ENCODE measurements around the gene GNAT2.

The GNAT2 gene

DNA sequence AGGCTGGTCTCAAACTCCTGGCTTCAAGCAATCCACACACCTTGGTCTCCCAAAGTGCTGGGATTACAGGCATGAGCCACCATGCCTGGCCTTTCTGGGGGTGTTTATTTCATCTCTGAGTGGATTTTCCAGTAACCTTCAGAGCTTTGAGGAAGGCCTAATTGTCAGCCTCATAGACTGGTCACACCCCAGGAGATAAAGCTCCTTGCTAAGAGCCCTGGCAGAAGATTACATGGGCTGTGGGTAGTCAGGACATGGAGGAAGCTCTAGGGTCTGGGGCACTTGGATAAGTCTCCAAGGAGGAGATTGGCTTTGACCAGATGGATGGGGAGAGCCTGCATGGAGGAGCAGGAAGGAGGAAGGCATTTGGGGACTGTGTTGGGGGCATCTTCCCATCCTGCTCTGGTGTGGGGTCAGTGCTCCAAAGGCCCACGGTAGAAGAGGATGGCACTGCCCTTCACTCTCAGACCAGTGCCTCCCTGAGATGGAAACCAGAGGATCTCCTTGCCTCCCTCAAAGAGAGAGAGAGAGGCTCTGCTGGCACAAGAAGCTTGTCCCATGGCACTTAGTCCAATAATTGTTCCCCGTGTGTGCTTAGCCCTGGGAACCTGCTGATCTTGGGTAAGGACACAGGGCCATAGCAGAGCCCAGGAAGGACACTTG is 21.8 kb upstream of the GNAT2 start:
- DNase-seq = no peak

- DNase-seq = peak; percentile 13
These were observed 21.0 kb upstream of the GNAT2 start for GRCh38 chr1:109640285-109640865.

DNA sequence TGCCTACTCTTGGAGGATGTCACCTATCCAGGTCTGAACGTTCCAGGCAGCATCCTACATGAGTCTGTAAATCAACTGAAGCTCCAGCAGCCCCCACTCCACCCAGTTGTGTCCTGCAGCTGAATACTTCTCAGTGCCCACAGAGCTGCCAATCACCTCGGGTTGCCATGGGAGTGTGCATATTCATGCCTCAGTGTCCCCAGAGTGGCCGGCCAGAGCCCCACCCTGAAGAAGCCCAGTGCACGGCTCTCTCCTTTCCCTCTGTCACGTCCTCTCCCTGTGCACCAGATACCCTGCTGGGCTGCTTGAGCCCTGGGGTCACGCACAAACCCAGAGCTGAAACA is 20.4 kb upstream of the GNAT2 start:
- no peak for DNase-seq

GRCh38 chr1:109639063-109639840 is 19.8 kb upstream of the GNAT2 start:
- no peak for DNase-seq

- DNase-seq = no peak
These were observed 18.0 kb upstream of the GNAT2 start for GRCh38 chr1:109637446-109637845.

- DNase-seq = no peak
These were observed 17.0 kb upstream of the GNAT2 start for GRCh38 chr1:109636201-109636952.

- DNase-seq = no peak
These were observed 16.4 kb upstream of the GNAT2 start for GRCh38 chr1:109635862-109636200.

GRCh38 chr1:109634771-109635750 is 15.6 kb upstream of the GNAT2 start:
- no peak for DNase-seq

GRCh38 chr1:109634292-109634691 is 14.9 kb upstream of the GNAT2 start:
- no peak for DNase-seq

DNA sequence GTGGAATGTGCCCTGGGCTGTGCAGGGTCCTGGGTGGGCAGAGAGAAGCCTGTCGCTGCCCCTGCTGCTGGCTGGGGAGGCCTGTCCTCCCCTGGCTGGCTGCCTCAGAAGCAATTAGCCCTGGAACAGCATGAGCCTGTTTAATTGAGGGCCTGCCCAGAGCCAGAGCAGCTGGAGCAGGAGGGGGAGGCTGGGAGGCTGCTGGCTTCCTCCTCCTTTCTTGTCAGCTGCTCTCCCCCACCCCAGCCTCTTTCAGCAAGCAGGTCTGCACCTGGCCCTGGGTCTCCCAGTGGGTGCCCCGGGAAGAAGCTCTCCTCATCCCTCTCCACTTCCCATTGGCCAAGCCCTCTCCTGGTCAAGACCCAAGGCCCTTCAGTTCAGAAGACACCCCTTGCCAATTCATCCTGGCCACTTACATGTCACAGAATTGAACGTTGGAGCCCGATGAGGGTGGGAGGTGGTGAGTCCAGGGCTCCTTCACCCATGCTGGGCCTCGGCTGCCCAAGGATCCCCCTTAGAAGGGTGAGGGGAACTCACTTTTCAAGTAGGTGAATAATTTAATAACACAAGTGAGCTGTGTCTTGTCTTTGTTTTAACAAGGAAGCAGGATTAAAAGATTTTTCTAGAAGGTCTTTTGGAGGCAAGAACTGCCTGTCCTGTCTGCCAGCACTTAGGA is 13.4 kb upstream of the GNAT2 start:
- peak; percentile 53 for DNase-seq

DNA sequence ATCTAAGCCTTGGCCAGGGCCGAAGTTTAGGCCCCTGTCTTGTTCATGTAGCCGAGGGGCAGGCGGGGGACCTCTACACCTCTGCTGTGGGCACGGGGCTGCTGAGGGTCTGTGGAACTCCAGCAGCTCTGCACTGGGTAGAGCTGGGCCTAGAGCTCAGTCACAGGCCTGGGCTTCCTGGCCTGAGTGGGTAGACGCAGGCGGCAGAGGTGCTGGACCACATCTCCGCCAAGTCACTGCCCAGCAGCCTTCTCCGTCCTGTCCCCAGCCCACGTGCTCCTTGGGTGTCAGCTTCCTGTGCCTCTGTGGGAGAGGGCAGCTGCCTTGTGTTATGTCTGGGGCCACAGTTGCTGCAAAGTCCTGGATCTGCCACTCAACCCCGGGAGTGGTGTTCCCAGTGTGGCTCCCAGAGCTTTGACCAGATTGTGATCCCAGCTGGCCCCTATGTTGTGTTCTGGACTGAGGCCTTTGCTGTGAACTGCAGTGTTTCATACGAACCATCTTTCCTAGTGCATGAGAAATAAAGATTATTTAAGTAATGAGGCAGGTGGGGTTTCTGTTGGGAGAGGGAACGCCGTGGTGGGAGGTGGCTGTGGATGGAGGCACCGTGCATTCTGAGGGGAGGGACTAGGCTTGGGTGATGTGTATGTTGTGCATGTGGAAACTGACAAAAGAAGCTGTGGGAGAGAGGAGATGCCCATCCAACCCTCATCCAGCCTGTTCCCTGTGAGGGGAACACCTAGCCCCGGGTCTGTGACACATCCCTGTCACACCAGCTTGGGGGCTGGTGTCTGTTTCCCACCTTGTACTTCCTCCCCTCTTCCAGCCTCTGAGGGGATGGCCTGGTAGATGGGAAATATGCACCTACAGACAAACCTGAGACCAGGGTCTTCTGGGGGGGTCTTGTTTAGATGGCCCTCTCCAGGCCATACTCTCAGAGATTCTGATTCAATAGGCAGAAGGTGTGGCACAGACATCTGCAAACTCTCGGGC is 12.4 kb upstream of the GNAT2 start:
- DNase-seq = no peak

DNA sequence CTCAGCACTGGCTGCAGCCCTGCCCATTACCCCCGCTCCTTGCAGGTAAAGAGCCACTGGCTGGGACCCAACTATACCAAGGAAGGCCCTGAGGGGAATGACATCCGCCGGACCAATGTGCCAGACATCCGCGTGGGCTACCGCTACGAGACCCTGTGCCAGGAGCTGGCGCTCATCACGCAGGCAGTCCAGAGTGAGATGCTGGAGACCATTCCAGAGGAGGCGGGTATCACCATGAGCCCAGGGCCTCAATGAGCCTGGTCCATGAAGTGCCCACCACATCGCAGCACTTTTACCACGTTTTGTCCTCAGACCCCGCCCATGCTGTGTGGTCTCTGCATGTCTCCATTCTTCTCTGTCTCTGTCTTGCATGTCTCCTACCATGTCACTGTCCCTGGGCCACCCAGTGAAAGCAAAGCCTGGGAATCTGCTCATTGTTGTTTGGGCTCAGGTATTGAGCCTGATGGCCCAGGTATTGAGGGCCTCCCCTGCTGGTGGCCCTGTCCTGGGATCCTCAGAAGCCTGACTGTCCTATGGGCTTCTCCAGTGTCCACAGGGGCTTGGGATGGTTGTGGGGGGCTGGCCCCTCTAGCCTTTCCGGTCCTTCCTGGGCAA is 11.6 kb upstream of the GNAT2 start:
- no peak for DNase-seq

DNA sequence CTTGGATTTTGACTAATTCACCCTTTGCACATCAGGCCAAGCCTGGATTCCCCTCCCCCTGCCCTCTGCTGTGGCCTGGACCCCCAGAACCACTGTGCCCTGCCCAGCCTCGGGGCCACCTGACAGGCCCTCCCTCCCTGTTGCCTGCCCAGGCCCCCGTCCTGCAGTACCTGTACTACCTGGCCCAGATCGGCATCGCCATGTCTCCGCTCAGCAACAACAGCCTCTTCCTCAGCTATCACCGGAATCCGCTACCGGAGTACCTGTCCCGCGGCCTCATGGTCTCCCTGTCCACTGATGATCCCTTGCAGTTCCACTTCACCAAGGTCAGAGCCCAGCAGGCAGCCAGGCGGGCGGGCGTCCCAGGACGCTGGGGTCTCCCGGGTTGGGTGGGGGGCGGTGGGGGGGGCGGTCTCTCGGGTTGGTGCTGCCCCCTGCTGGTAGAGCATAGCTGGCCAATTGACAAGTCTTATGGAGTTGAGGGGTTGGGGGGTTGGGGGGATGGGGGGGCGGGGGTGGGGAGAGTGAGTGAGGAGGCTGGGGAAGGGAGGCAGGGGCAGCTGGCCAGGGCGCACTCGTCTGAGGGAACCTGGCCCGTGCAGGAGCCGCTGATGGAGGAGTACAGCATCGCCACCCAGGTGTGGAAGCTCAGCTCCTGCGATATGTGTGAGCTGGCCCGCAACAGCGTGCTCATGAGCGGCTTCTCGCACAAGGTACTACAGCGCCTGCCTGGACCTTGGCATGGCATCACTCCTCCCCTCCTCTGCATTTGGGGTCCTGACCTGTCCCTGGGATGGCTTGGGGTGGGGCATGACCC is 10.9 kb upstream of the GNAT2 start:
- DNase-seq = no peak

DNA sequence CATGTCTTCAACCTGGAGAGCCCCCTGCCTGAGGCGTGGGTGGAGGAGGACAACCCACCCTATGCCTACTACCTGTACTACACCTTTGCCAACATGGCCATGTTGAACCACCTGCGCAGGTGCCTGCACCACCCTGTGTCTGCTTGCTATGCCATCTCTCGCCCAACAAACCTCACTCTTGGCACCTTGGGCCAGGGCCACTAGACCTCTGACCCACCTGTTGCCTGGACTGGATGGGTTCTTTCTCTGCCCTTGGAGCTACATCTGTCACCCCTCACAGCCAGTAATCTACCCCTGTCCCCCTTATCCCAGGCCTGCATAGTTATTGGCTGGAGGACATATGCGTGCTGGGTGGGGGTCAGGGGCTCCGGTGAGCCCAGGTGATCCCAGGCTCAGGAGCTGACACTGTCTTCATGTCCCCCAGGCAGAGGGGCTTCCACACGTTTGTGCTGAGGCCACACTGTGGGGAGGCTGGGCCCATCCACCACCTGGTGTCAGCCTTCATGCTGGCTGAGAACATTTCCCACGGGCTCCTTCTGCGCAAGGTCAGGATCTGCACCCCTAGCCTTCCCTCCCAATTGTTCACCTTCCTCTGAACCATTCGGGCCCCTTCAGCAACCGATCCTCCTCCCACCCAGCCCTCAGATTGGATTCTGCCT is 10.1 kb upstream of the GNAT2 start:
- no peak for DNase-seq

GRCh38 chr1:109628540-109629321 is 9.3 kb upstream of the GNAT2 start:
- peak; percentile 24 for DNase-seq

DNA sequence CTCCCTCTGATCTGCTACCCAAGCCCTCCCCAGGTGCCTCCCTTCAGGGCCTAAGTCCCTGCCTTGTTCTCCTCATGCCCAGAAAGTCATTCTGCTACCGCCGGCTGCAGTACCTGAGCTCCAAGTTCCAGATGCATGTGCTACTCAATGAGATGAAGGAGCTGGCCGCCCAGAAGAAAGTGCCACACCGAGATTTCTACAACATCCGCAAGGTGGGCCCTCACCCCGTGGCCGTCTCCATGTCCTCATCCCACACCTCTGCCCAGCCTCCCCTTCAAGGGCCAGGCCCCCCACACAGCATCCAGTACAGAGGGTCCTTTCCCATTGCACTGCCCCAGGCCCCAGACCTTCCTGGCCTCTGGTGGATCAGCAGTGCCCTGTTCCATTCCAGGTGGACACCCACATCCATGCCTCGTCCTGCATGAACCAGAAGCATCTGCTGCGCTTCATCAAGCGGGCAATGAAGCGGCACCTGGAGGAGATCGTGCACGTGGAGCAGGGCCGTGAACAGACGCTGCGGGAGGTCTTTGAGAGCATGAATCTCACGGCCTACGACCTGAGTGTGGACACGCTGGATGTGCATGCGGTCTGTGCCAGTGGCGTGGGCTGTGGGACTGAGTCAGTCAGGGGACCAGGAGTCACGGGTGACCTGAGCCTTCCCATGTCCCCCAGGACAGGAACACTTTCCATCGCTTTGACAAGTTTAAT is 8.4 kb upstream of the GNAT2 start:
- DNase-seq = no peak

Data from NCI-H2029 (cell line).